SK-N-SH treated with all-trans-retinoic acid at 6 μM for 48 hours (cell line): ENCODE data around the gene ZBTB7C.
A peak's percentile ranks its signal among the peaks of the same experiment; 100 is the strongest.

Experiments used
- CREB5 ChIP-seq: fragments of 250-450 bp; sonication (Bioruptor Pico); IDR thresholded peaks from 2 replicates; pipeline ENCODE4 v1.5.1; 2020; ENCODE audit warnings: low read depth, mild to moderate bottlenecking, moderate library complexity
- ISL1 ChIP-seq: fragments of 250-450 bp; sonication (Bioruptor Pico); IDR thresholded peaks from 2 replicates; pipeline ENCODE4 v2.1.2; 2022; ENCODE audit warnings: mild to moderate bottlenecking, moderate library complexity
- PATZ1 ChIP-seq: fragments of 250-450 bp; sonication (Bioruptor Pico); IDR thresholded peaks from 2 replicates; pipeline ENCODE4 v1.8.0; 2020; ENCODE audit warnings: mild to moderate bottlenecking, moderate library complexity, borderline replicate concordance
- PPARA ChIP-seq: fragments of 250-450 bp; sonication (Bioruptor Pico); IDR thresholded peaks from 2 replicates; pipeline ENCODE4 v1.5.0; 2020; ENCODE audit warnings: mild to moderate bottlenecking, borderline replicate concordance
- RARB ChIP-seq: fragments of 250-450 bp; sonication (Bioruptor Pico); IDR thresholded peaks from 2 replicates; pipeline ENCODE4 v1.8.0; 2021; ENCODE audit warnings: mild to moderate bottlenecking, moderate library complexity
- ZFP3 ChIP-seq: fragments of 250-450 bp; sonication (Bioruptor Pico); IDR thresholded peaks from 2 replicates; pipeline ENCODE4 v1.5.0; 2020; ENCODE audit warnings: mild to moderate bottlenecking, moderate library complexity
- ZNF565 ChIP-seq: fragments of 450-650 bp; formaldehyde crosslinking; conservative IDR thresholded peaks from 2 replicates; pipeline ENCODE4 v1.5.0; 2020; ENCODE audit warnings: low read depth, mild to moderate bottlenecking, moderate library complexity
- ZNF8 ChIP-seq: fragments of 450-650 bp; formaldehyde crosslinking; IDR thresholded peaks from 2 replicates; pipeline ENCODE4 v1.5.0; 2020; ENCODE audit warnings: mild to moderate bottlenecking, moderate library complexity

- TF ChIP-seq RARB (CRISPR knock-in tag) (no peak), CREB5 (no peak), ZNF565 (CRISPR knock-in tag) (no peak), PPARA (CRISPR knock-in tag) (no peak), PATZ1 (CRISPR knock-in tag) (no peak), ISL1 (CRISPR knock-in tag) (0 out of 2 replicates have a peak, but pooled peaks have one; percentile 22), ZFP3 (CRISPR knock-in tag) (no peak), ZNF8 (CRISPR knock-in tag) (no peak)
Measured at GRCh38 chr18:48263914-48264902, 145.0 kb downstream of the ZBTB7C start.
